Right ventricle myocardium inferior (tissue), 1 donor: ENCODE measurements around the gene TAC4. TPM values are rescaled to one million over a fixed set of nuclear protein-coding genes. Genes with fewer than 3 reads are reported as not detected.
"Not testable (repeated sequence)": the region's sequence is repeated elsewhere in the genome, so short reads cannot be mapped to it uniquely, and the experiment has no call there.

Experiments used
- ATAC-seq: fragments of 200-7000 bp; cut with Tn5 transposase; one replicate; pipeline ENCODE4 v1.9.1; 2020; ENCODE audit warnings: mild to moderate bottlenecking, moderate library complexity
- DNase-seq: peaks from one replicate; pipeline ENCODE4 v3.0.0; 2021; ENCODE audit errors: missing footprints
- intact Hi-C: fragments of 100-400 bp; cut with DNase I; formaldehyde crosslinking; loops from one replicate; pipeline ENCODE4 v1.11.0; 2022
- total RNA-seq: library from RNA; stranded (reverse); fragmentation: NEBNext Ultra II Directional; extraction: Animal tissue kit (Norgen Biotek cat#: 25700); gene quantifications from one replicate; pipeline ENCODE4 v1.2.1, GENCODE V29; 2021
- donor health status: DM: no; HTN: yes; CAD: no; lungs with severe emphysema.

Gene TAC4
- total RNA-seq, 1 donor from 2014 or later: 0.43 TPM

DNA sequence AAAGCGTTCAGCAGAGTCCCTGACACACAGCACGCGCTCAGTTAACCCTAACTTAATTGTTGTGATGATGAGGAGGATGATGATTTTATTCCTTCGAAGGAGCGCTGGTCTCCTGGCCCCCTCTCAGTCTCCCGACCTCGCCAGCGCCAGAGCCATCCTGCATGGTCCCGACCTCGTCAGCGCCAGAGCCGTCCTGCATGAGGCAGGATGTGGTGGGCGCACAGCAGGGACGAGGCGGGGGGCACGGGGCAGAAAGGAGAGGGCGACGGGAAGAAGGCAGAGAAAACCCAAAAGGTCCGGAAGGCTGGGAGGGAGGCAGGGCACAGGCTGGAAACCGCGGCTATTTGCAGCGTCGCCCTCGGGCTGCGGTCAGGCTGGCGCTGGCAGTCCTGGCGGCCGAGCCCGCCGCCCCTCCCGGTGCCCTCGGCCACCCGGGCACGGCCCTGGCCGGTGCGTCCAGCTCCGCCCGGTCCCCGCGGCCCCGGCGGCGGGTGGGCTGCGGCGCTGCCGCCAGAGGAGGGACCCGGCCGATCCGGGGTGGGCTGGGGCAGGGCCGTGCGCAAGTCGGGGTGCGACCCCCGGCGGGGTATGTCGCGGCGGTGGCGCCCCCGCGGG is 3.0 kb upstream of the TAC4 start:
- DNase-seq (no peak), ATAC-seq (peak; percentile 22)
- intact Hi-C loops: loop anchor here (2.0 kb wide), 2 partner anchors 62 to 284 kb away; partner anchors contain the start of gene KAT7

DNA sequence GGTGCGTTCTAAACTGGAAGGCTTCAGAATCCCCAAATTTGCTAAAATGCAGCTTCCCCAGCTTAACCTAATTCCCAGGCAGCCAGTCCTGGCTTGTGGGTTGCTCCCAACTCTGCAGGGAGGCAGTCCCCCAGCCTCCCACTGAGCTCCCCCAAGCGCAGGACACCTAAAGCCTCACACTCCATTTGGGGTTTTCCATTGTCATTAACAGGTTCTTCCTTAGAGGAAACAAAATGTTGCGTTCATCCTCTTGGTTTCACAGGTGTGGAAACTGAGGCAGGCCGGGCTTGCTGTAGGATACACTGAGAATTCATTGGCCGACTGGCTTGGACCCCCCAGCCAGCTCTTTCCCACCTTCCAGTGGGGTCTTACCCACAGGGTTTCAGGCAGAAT is 2.3 kb upstream of the TAC4 start:
- DNase-seq (no peak), ATAC-seq (no peak)
- intact Hi-C loops: loop anchor here (2.0 kb wide), 2 partner anchors 61 to 283 kb away; partner anchors contain the start of gene KAT7

DNA sequence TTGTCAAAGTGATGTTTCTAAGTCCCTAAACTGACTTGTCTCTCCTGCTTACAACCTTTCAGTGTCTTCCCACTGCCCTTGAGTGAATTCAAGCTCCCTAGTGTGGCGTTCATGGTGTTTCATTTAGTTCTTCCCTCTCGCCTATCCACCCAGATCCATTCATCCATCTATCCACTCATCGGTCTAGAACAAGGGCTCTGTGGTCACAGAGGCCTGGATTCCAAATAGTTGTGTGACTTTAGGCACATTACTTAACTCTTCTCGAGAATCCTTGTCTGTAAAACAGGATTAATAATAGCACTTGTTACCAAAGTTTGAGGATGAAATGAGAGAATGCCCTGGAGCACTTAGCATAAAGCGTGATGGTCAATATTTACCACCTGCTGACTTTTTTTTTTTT is 870 bp upstream of the TAC4 start:
- ATAC-seq (no peak), DNase-seq (no peak)
- intact Hi-C loops: loop anchor here (5.0 kb wide), 2 partner anchors 121 to 141 kb away; partner anchors contain the start of gene SLC35B1

DNA sequence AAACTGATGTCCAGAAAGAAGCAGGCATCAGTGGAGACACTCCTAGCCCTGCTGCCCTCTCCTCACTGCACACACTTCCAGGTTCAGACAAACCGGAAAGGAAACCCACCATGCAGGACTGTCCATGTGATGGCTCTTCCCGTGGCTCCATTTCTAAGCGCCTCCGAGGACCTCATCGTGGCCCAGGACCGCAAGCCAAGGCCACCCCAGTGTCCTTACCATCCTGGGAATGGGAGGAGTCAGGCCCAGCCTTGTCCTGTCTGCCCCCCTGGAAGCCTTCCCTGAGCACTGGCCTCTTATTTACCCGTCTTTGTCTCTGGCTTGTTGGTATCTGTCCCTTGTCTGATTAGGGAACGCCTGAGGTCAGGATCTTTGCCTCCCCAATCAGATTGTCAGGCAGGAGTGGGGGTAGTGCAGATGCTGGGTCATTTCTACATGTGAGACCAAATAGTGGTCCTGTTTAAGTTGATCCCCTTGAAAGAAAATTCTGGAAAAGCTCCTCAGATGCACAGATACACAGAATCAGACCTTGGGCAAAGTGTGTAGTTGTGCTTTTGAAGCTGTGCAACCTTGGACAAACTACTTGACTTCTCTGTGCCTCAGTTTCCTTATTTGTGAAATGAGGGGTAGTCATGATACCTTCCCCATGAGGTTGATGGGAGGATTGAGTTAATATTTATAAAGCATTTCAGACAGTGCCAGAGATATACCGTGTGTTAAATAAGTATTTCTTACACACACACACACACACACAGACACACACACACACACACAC is 744 bp downstream of the TAC4 start:
- intact Hi-C loops: loop anchor here (5.0 kb wide), 2 partner anchors 120 to 140 kb away; partner anchors contain the start of gene SLC35B1
- no peak for DNase-seq
- no peak for ATAC-seq

DNA sequence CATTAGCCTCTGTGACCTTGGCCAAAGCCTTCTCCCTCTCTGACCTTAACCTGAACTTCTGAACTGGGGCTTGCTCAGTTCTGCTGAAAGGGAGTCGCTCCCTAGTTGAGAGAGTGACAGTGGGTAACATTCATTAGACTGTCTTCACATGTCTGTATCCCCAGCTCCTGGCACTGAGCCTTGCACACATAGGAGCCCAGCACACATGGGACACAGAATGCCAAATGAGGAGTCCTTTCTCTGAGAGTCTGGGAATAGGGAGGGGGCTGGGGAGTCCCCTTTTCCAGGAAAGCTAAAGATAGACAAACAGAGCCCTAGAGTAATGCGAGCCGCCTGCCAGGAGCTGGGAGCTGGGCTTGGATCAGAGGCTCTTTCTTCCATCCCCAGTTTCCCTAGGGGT is 2.5 kb downstream of the TAC4 start:
- intact Hi-C loops: loop anchor here (5.0 kb wide), 2 partner anchors 118 to 138 kb away; partner anchors contain the start of gene SLC35B1
- ATAC-seq (peak; percentile 88), DNase-seq (peak; percentile 71)

DNA sequence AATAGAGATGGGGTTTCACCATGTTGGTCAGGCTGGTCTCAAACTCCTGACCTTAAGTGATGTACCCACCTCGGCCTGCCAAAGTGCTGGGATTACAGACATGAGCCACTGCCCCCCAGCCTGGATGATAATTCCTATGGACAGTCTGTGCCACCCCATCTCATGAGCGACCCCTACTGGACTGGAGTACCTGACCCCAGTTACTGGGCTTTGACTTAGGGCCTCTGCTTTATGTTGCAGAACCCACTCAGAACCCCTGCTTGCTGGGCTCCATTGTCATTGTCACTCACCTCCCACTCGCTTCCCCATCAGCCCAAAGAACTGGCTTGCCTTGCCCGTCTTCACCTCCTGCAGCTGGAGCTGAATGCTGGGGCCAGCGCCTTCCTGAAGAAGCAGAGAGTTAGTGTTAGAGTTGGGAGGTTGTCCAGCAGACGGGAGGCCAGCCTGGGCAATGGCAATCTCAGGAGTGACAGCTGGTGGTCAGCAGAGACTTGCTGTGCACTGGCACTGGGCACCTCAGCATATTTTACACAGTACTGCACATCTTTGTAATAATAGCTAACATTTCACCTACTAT is 4.0 kb downstream of the TAC4 start:
- intact Hi-C loops: no loop called here
- DNase-seq (no peak), ATAC-seq (no peak)

DNA sequence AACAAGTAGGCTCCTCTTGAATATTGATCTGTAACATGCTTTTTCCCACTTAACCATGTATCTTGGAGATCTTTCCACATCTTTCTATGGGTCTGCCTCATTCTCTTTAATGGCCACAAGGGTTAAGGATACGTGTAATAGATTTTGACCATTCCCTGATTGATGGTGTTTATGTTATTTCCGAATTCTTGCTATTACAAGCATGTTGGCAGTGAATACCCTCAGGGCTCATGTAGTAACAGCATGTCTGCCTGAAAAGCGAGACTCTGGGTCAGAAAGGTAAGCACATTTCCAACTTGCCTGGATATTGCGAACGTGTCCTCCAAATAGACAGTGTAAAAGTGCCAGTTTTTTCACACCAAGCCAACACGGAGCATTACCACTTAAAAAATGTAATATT is 5.0 kb downstream of the TAC4 start:
- DNase-seq (no peak), ATAC-seq (no peak)
- intact Hi-C loops: no loop called here

DNA sequence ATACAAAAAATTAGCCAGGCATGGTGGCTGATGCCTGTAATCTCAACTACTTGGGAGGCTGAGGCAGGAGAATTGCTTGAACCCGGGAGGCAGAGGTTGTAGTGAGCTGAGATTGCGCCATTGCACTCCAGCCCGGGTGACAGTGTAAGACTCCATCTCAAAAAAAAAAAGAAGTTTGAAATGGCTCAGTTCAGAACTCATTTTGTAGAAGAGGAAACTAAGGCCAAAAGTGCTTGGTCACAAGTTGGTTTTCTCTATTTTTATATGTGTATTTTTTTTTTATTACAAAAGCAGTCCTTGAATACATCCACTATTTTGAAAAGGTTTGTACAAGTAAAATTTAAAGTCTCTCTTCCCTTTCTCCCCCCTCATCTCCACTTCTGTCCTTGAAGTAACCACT is 5.5 kb downstream of the TAC4 start:
- DNase-seq (no peak), ATAC-seq (no peak)
- intact Hi-C loops: no loop called here

DNA sequence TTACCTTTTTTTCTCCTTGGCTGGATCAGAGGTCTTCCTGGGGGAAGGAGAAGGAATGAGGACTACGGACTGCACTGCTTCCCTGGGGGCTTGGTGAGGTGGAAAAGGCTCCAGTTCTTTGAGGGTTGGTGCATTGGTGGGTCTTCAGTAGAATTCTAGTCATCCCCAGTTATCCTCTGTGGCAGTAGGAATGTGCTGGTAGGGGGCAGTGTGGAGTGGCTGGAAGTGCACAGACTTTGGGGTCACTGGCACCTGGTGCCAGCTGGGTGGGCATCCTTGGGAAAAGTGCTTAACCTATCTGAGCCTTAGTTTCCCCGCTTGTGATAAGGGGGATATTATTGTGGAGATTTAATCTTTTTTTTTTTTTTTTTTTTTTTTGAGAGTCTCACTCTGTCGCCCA is 6.3 kb downstream of the TAC4 start:
- no peak for DNase-seq
- intact Hi-C loops: no loop called here
- no peak for ATAC-seq

GRCh38 chr17:49839455-49839854 is 8.4 kb downstream of the TAC4 start:
- DNase-seq (no peak), ATAC-seq (no peak)
- intact Hi-C loops: no loop called here

- intact Hi-C loops: no loop called here
- no peak for DNase-seq
- no peak for ATAC-seq
These were observed 11.5 kb downstream of the TAC4 start for GRCh38 chr17:49836111-49837030.

- DNase-seq (no peak), ATAC-seq (no peak)
- intact Hi-C loops: no loop called here
These were observed 12.4 kb downstream of the TAC4 start for GRCh38 chr17:49835472-49835871.

DNA sequence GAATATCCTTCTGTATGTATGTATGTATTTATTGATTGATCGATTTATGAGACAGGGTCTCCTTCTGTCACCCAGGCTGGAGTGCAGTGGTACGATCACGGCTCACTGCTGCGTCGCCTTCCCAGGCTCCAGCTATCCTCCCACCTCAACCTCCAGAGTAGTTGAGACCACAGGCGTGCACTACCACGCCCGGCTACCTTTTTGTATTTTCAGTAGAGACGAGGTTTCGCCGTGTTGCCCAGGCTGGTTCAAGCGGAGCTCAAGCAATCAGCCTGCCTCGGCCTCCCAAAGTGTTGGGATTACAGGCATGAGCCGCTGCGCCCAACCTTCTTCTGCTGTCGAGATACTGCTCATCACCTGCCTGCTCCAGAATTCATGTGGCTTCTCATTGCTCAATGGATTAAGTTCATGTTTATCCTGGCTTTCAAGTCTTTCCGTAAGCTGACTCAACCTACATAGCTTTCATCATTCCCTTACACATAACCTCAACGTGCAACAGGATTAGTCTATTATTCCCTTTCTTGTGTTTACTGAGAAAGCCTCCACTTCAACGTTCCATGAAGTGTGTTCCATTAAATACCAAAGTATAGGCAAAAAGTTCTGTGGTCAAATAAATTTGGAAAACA is 13.6 kb downstream of the TAC4 start:
- intact Hi-C loops: no loop called here
- ATAC-seq: no peak

DNA sequence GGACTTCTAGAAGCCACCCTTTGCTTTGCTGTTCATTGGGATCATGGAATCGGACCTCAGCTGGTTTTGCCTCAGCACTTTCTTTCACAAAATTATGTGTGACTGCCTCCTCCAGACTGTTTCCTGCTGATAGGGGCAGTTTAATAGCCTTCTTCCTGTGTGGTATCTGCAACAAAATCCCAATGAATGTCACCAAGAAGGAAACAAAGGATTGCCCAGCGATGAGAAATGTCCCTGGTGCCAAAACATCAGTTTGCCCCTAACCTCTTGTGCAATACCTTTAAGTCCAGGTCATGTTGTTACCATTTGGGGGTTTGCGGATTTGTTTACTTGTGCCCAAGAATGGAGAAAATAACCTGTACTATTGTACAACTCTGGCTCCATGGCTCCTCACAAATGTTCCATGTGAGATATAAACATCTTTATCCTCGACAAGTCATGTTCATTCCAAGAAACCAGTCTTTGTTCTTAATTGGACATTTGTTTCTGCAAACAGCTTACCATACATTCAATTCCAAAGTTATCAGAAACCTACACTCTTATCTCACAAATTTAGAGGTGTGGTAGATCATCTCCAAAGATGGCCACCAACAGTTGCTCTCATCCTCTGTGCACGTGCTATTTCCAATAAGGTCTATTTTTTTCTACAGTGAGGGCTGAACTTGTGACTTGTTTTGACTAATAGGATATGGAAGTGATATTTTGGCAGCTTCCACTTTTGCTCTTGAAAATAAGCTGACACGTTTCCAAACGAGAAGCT is 14.8 kb downstream of the TAC4 start:
- intact Hi-C loops: no loop called here
- DNase-seq: no peak
- ATAC-seq: no peak

More for the DNA sequence above, 13.6 kb downstream of the TAC4 start:
- no peak for DNase-seq

DNA sequence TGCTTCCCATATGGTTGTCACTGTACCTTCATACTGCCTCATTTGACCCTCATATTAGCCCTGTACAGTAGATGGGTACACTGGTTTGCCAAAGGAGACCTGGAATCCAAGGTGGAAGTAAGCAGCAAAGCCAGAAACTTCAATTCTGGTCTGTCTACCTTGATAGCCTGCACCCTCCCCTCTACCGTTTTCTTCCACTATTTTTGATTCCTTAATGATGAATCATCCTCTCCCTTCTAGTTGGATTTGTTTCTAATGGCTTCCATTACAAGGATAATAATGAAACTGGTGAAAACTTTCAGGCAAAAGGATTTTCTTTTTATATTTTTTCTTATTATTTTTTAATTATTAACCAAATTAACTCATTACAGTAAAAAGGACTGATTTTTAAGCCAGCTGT is 17.3 kb downstream of the TAC4 start:
- DNase-seq (no peak), ATAC-seq (no peak)
- intact Hi-C loops: no loop called here

DNA sequence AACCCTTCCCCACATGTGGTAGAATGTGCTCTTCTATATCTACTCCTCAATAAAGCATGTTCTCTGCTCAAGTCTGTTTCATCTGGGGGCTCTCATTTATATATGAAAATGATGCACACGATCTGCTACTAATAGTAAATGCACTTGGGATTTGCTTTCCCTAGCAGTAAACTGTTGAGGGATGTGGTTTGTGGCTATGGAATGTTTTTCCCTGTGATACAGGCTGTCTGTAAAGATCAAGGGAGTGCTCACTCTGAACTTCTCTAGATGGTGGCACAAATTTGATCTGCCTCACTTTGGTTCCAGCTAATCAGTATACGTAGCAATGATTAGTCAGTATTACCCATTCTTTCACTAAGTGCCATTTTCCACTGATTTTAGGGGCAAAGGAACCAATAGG is 18.8 kb downstream of the TAC4 start:
- ATAC-seq (no peak), DNase-seq (no peak)
- intact Hi-C loops: no loop called here

GRCh38 chr17:49828325-49828724 is 19.5 kb downstream of the TAC4 start:
- DNase-seq, intact Hi-C loops: not testable (repeated sequence)
- peak; percentile 87 for ATAC-seq

GRCh38 chr17:49825645-49826044 is 22.2 kb downstream of the TAC4 start:
- intact Hi-C loops: no loop called here
- ATAC-seq (no peak), DNase-seq (no peak)
